ENCODE results near the gene SPATA20.

SPATA20 gene

GRCh38 chr17:50520483-50520882 lies 26.5 kb upstream of the SPATA20 start:
- TF ChIP-seq CTCF (IDR thresholded peaks at IDR 0.05; ENCODE audit: control insufficient read depth, insufficient read depth, low read depth, low read length, missing control alignments): no peak

GRCh38 chr17:50521514-50521913 lies 25.5 kb upstream of the SPATA20 start:
- no peak for TF ChIP-seq CTCF (IDR thresholded peaks at IDR 0.05; ENCODE audit: control insufficient read depth, insufficient read depth, low read depth, low read length, missing control alignments)
- H3K4me3 ChIP-seq (ENCODE audit: control insufficient read depth, low read depth, low read length): no peak overlapping the region
- DNase-seq (ENCODE audit: low read depth): no peak

More at GRCh38 chr17:50520483-50520882, 26.5 kb upstream of the SPATA20 start:
- H3K4me3 ChIP-seq (ENCODE audit: control insufficient read depth, low read depth, low read length): no peak overlapping the region
- DNase-seq (ENCODE audit: low read depth): no peak

- no peak for DNase-seq (ENCODE audit: low read depth)
- H3K4me3 ChIP-seq (ENCODE audit: control insufficient read depth, low read depth, low read length): no peak overlapping the region
- TF ChIP-seq CTCF (IDR thresholded peaks at IDR 0.05; ENCODE audit: control insufficient read depth, insufficient read depth, low read depth, low read length, missing control alignments): no peak
These were observed 24.2 kb upstream of the SPATA20 start for GRCh38 chr17:50522766-50523165.

- H3K4me3 ChIP-seq (ENCODE audit: control insufficient read depth, low read depth, low read length): no peak overlapping the region
- TF ChIP-seq CTCF (IDR thresholded peaks at IDR 0.05; ENCODE audit: control insufficient read depth, insufficient read depth, low read depth, low read length, missing control alignments): no peak
- DNase-seq (ENCODE audit: low read depth): no peak
These were observed 23.8 kb upstream of the SPATA20 start for GRCh38 chr17:50523208-50523607.

DNA sequence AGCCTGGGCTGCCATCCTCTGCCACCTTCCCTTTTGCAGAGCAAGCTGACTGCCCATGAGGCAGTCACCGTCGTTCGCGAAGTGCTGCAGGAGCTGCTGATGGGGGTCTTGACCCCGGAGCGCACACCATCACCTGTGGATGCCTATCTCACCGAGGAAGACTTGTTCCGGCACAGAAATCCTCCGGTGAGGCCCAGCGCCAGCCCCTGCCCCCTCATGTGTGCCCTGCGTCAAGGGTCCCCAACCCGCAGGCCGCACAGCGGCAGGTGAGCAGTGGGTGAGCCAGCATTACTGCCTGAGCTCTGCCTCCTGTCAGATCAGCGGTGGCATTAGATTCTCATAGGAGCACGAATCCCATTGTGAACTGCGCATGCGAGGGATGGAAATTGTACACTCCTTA lies 22.1 kb upstream of the SPATA20 start:
- no peak for DNase-seq (ENCODE audit: low read depth)
- H3K4me3 ChIP-seq (ENCODE audit: control insufficient read depth, low read depth, low read length): no peak overlapping the region
- TF ChIP-seq CTCF (IDR thresholded peaks at IDR 0.05; ENCODE audit: control insufficient read depth, insufficient read depth, low read depth, low read length, missing control alignments): no peak

DNA sequence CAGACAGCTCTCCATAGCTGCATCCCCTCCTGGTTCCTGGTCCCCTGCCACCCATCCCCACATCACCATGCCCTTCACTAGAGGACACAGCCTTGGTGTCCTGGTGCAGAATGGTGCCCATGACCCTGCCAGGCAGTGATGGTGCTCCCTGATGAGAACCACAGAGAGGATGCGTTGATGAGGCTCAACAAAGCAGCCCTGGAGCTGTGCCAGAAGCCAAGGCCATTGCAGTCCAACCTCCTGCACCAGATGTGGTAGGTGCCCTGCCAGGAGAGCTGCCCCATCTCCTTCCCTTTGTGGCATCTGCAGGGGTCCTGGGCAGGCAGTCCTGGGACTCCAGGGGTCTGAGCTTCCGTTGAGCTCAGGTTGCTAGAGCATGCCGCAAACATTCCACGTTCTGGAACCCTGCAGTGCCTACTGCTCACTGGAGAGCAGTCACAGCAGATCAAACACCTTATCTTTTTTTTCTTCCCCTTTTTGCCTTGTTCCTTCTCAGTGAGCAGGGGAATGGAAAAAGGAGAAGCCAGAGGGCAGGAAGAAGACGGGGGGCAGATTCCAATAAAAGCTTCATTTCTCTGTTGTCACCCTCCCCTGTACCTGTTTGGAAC lies 19.7 kb upstream of the SPATA20 start:
- H3K4me3 ChIP-seq (ENCODE audit: control insufficient read depth, low read depth, low read length): no peak overlapping the region
- no peak for TF ChIP-seq CTCF (IDR thresholded peaks at IDR 0.05; ENCODE audit: control insufficient read depth, insufficient read depth, low read depth, low read length, missing control alignments)
- no peak for DNase-seq (ENCODE audit: low read depth)
